GM12878 (cell line): Measurements from ENCODE around the gene MCTP2.

Experiments used
- CBX5 ChIP-seq: sonication (generic); IDR thresholded peaks from 2 replicates; pipeline ENCODE4 v1.6.1; 2016; ENCODE audit warnings: low read depth, moderate library complexity, mild to moderate bottlenecking, inconsistent platforms
- EP300 ChIP-seq, 2 experiments: fragments of 150-350 bp in 1 of 2; IDR thresholded peaks; 2 replicates each; pipeline ENCODE4 v1.6.1; 2011 to 2012; ENCODE audit warnings: low read depth in 2 of 2, low read length in 2 of 2, borderline replicate concordance in 1 of 2, improper control_type of control experiment in 1 of 2, inconsistent platforms in 1 of 2; ENCODE audit not compliant: control insufficient read depth in 1 of 2
- EZH2 ChIP-seq: IDR thresholded peaks from 2 replicates; pipeline ENCODE4 v1.6.1; 2012; ENCODE audit warnings: low read depth, mild to moderate bottlenecking, control low read depth, inconsistent platforms, low read length, borderline replicate concordance; ENCODE audit not compliant: control insufficient read depth
- HDAC2 ChIP-seq: fragments of 200-600 bp; sonication (generic); IDR thresholded peaks from 2 replicates; pipeline ENCODE4 v1.6.1; 2017
- IKZF2 ChIP-seq, 2 experiments: fragments of 450-650 bp; IDR thresholded peaks; 2 replicates each; pipeline ENCODE4 v1.6.1; 2017; ENCODE audit warnings: mild to moderate bottlenecking in 2 of 2, moderate library complexity in 2 of 2
- JUNB ChIP-seq: IDR thresholded peaks from 2 replicates; pipeline ENCODE4 v1.6.1; 2016; ENCODE audit warnings: antibody characterized with exemption, mild to moderate bottlenecking
- MXI1 ChIP-seq: fragments of 150-350 bp; IDR thresholded peaks from 2 replicates; pipeline ENCODE4 v1.6.1; 2011; ENCODE audit warnings: low read depth, mild to moderate bottlenecking, inconsistent platforms, low read length, improper control_type of control experiment
- NFYB ChIP-seq: IDR thresholded peaks from 2 replicates; pipeline ENCODE4 v1.6.1; 2011; ENCODE audit warnings: low read depth, mild to moderate bottlenecking, low read length, improper control_type of control experiment, moderate library complexity; ENCODE audit not compliant: insufficient read depth
- POLR2A ChIP-seq: IDR thresholded peaks from 2 replicates; pipeline ENCODE4 v1.6.1; 2011; ENCODE audit warnings: low read depth, mild to moderate bottlenecking, low read length
- RFX5 ChIP-seq: IDR thresholded peaks from 2 replicates; pipeline ENCODE4 v1.6.1; 2011; ENCODE audit warnings: low read depth, low read length, improper control_type of control experiment
- TF ChIP-seq, protein P1 (sequence below): IDR thresholded peaks from 2 replicates; pipeline ENCODE4 v1.6.1; 2012; ENCODE audit warnings: low read depth, low read length, improper control_type of control experiment
- TF ChIP-seq, protein P2 (sequence below), 3 experiments: IDR thresholded peaks in 2 of 3; conservative IDR thresholded peaks in 1 of 3; 2 replicates each; pipeline ENCODE4 v1.5.1; 2011; ENCODE audit warnings: low read depth in 3 of 3, low read length in 3 of 3, mild to moderate bottlenecking in 3 of 3, control low read depth in 2 of 3, moderate library complexity in 2 of 3, inconsistent platforms in 1 of 3, mixed read lengths in 1 of 3; ENCODE audit not compliant: control insufficient read depth in 2 of 3, insufficient read depth in 1 of 3; ENCODE audit errors: extremely low read depth in 1 of 3

DNA sequence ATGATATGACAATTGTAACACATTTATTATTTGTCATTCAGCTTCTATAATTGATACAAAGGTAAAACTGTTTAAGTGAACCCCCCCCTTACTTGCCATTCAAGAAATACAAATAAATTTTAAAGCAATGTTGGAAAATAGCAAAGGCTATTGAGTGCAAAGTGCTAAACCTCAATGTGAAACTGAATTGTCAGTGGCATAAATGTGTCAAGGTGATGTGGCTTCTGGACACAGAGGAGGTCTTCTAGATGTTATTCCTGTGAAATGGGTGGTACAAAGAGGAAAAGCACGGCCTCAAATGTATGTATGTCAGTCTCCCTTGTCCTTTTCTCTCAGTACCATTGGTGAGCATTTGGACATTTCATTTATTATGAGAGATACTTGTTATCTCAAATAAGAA is 149.4 kb downstream of the MCTP2 start:
- TF ChIP-seq MXI1 (no peak), JUNB (no peak), EZH2 (no peak), CBX5 (no peak), HDAC2 (no peak), IKZF2 (IDR thresholded peaks at IDR 0.05) (no peak), RFX5 (no peak), NFYB (no peak), POLR2A (no peak), EP300 (IDR thresholded peaks at IDR 0.05; ENCODE audit: borderline replicate concordance in 1 of 2, control insufficient read depth in 1 of 2, low read depth in 2 of 2, low read length in 2 of 2) (no peak)
- TF ChIP-seq, protein P1, sequence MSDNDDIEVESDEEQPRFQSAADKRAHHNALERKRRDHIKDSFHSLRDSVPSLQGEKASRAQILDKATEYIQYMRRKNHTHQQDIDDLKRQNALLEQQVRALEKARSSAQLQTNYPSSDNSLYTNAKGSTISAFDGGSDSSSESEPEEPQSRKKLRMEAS = no peak
- TF ChIP-seq, protein P2, sequence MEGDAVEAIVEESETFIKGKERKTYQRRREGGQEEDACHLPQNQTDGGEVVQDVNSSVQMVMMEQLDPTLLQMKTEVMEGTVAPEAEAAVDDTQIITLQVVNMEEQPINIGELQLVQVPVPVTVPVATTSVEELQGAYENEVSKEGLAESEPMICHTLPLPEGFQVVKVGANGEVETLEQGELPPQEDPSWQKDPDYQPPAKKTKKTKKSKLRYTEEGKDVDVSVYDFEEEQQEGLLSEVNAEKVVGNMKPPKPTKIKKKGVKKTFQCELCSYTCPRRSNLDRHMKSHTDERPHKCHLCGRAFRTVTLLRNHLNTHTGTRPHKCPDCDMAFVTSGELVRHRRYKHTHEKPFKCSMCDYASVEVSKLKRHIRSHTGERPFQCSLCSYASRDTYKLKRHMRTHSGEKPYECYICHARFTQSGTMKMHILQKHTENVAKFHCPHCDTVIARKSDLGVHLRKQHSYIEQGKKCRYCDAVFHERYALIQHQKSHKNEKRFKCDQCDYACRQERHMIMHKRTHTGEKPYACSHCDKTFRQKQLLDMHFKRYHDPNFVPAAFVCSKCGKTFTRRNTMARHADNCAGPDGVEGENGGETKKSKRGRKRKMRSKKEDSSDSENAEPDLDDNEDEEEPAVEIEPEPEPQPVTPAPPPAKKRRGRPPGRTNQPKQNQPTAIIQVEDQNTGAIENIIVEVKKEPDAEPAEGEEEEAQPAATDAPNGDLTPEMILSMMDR (IDR thresholded peaks at IDR 0.05 in 2 of 3, conservative IDR thresholded peaks at IDR 0.05 in 1 of 3; ENCODE audit: control insufficient read depth in 2 of 3, extremely low read depth in 1 of 3, insufficient read depth in 1 of 3, low read depth in 3 of 3, low read length in 3 of 3) = no peak
